Chondrocyte (in vitro differentiated cells): ENCODE data around the gene RBM17. TPM values are rescaled to one million over a fixed set of nuclear protein-coding genes. Genes with fewer than 3 reads are reported as not detected.

Source experiments
- DNase-seq: peaks from one replicate; pipeline ENCODE4 v3.0.0; 2021; ENCODE audit warnings: mixed read lengths, low spot score
- H3K27ac Mint-ChIP-seq: one replicate; pipeline ENCODE4 v1.8.0; 2021; ENCODE audit warnings: mild to moderate bottlenecking, moderate library complexity, mixed read lengths; ENCODE audit not compliant: unreplicated experiment
- H3K27me3 Mint-ChIP-seq: 2 replicates; pipeline ENCODE4 v1.8.0; 2021; ENCODE audit warnings: low read depth, mixed read lengths
- H3K36me3 Mint-ChIP-seq: 2 replicates; pipeline ENCODE4 v1.8.0; 2021; ENCODE audit warnings: low read depth, mixed read lengths
- H3K4me1 Mint-ChIP-seq: 2 replicates; pipeline ENCODE4 v1.8.0; 2021; ENCODE audit warnings: low read depth, mild to moderate bottlenecking, mixed read lengths
- H3K4me3 Mint-ChIP-seq: one replicate; pipeline ENCODE4 v1.8.0; 2021; ENCODE audit warnings: mild to moderate bottlenecking, moderate library complexity, mixed read lengths; ENCODE audit not compliant: unreplicated experiment
- H3K9me3 Mint-ChIP-seq: 2 replicates; pipeline ENCODE4 v1.8.0; 2021; ENCODE audit warnings: low read depth, mixed read lengths
- CTCF ChIP-seq: fragments of 200-600 bp; sonication (generic); IDR thresholded peaks from 2 replicates; pipeline ENCODE4 v1.5.0; 2021; ENCODE audit warnings: antibody characterized with exemption, mild to moderate bottlenecking, moderate library complexity
- total RNA-seq: library from RNA; stranded (reverse); gene quantifications from 3 replicates; pipeline ENCODE4 v1.2.1, GENCODE V29; 2021

Gene RBM17
- total RNA-seq, 1 donor from 2014 or later = 59.0 TPM

- Mint-ChIP-seq H3K27ac (no peak overlapping the region), H3K4me3 (no peak overlapping the region), H3K4me1 (peaks cover 8% of the 10 kb centered on the region), H3K27me3 (peaks cover 47% of the 10 kb centered on the region), H3K9me3 (no peaks in the 10 kb centered on the region), H3K36me3 (no peaks in the 10 kb centered on the region)
- no peak for DNase-seq
- TF ChIP-seq CTCF = no peak
Observed at GRCh38 chr10:6053816-6054631, 34.8 kb upstream of the RBM17 start.

GRCh38 chr10:6054884-6055283, 34.0 kb upstream of the RBM17 start:
- no peaks in the 10 kb centered on the region for H3K36me3 Mint-ChIP-seq
- peaks cover 47% of the 10 kb centered on the region for H3K27me3 Mint-ChIP-seq
- no peak overlapping the region for H3K4me3 Mint-ChIP-seq
- H3K4me1 Mint-ChIP-seq = peaks cover 8% of the 10 kb centered on the region
- H3K27ac Mint-ChIP-seq = no peak overlapping the region
- TF ChIP-seq CTCF = no peak
- DNase-seq = no peak
- no peaks in the 10 kb centered on the region for H3K9me3 Mint-ChIP-seq

DNA sequence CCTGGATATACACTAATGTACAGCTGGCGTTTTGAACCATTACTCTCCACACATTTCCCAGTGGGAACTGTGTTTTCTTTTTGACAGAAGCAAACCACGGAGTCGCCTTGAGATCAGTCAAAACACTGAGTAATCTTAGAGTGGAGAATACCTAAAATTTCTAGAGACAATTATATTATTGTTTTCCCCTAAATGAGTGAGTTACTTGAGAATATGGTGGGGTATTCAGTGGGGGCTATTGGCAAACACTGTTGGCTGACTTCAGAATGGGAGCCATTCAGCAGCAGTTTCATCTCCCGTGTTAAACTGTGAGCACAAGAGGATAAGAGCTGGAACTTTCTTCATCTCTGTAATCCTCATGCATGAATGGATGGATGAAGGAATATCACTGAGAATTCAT, 32.9 kb upstream of the RBM17 start:
- H3K36me3 Mint-ChIP-seq = no peaks in the 10 kb centered on the region
- peaks cover 41% of the 10 kb centered on the region for H3K27me3 Mint-ChIP-seq
- H3K9me3 Mint-ChIP-seq = no peaks in the 10 kb centered on the region
- H3K4me1 Mint-ChIP-seq = peaks cover 3% of the 10 kb centered on the region
- no peak for TF ChIP-seq CTCF
- H3K4me3 Mint-ChIP-seq = no peak overlapping the region
- no peak for DNase-seq
- no peak overlapping the region for H3K27ac Mint-ChIP-seq

DNA sequence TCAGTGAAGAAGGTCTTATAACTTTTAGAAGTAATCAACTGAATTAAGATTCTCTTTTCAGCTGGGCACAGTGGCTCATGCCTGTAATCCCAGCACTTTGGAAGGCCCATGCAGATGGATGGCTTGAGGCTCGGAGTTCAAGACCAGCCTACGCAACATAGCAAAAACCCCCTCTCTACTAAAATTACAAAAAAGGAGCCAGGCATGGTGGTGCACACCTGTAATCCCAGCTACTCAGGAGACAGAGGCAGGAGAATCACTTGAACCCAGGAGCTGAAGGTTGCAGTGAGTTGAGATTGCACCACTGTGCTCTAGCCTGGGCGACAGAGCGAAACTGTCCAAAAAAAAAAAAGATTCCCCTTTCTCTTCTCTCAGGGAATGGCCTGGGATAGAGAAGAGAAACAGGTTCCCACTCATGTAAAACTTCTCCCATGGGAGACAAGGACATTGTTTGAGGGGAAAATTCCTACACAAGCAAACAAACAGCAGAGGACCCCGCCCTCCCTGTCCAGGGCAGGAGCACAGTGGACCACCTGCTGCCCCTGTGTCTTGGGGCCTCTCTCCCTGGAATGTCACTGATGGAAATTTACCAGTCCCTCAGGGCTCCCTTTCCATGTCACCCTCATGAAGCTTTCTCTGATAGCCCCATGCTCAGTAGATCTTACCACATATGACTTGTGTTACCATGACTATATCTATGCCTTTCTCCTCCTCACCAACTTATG, 32.3 kb upstream of the RBM17 start:
- H3K4me3 Mint-ChIP-seq = no peak overlapping the region
- no peak overlapping the region for H3K27ac Mint-ChIP-seq
- no peaks in the 10 kb centered on the region for H3K36me3 Mint-ChIP-seq
- DNase-seq = no peak
- H3K4me1 Mint-ChIP-seq = no peaks in the 10 kb centered on the region
- no peak for TF ChIP-seq CTCF
- H3K27me3 Mint-ChIP-seq = peaks cover 41% of the 10 kb centered on the region
- H3K9me3 Mint-ChIP-seq = no peaks in the 10 kb centered on the region

DNA sequence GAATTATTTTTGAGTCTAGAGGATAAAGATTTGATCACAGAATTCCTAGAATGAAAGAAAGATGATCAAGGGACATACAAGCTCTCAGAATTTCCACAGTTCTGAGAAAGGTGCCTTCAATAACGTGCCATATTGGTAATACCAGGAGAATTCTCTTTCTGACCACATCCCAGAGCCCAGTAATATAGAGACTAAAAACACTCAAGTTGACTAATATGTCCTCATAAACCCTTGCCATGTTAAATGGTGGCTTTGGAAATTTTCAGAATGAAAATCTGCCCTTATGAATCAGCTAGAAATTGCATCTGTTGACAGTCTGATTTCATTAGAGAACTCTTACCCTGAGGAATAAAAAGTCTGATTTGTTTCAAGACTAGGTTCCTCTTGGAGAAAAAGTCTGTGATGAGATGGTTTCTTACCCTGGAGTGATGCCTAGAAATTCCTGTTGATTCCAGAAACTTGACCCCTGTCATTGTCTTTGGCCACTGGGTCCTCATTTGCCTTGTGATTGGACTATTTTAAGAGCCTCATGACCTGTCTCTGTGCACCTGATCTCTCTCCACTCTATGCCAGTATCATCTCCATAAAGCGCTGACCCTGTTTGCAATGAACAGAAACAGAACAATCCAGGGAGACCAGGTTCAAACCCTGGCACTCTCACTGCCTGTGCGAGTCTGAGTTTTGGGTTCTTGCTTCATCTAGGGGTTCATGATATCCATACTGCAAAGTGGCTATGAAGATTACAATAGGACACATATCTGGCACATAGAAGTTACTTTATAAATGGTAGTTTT, 30.0 kb upstream of the RBM17 start:
- no peak for TF ChIP-seq CTCF
- Mint-ChIP-seq H3K27ac (no peak overlapping the region), H3K27me3 (peaks cover 32% of the 10 kb centered on the region), H3K36me3 (no peaks in the 10 kb centered on the region), H3K4me1 (no peaks in the 10 kb centered on the region), H3K9me3 (no peaks in the 10 kb centered on the region), H3K4me3 (no peak overlapping the region)
- DNase-seq = no peak
